ENCODE measurements around the gene CTCFL.

- no peak for TF ChIP-seq CTCF (conservative IDR thresholded peaks at IDR 0.05; ENCODE audit: low read depth, low read length)
- no peak for TF ChIP-seq EZH2 (IDR thresholded peaks at IDR 0.05; ENCODE audit: borderline replicate concordance, low read depth, low read length, poor library complexity, severe bottlenecking)
These were observed 22.6 kb downstream of the CTCFL start for GRCh38 chr20:57502336-57502700.

Measured in A673 (cell line).